ENCODE data around the gene FGF12.
A peak's percentile ranks its signal among the peaks of the same experiment; 100 is the strongest.

FGF12 gene

GRCh38 chr3:192496905-192497587 lies 230.3 kb downstream of the FGF12 start:
- DNase-seq (ENCODE audit: low read depth in 2 of 2), result no peak

- no peak for DNase-seq (ENCODE audit: low read depth in 2 of 2)
Measured at GRCh38 chr3:192494174-192494573, 233.2 kb downstream of the FGF12 start.

- DNase-seq (ENCODE audit: low read depth in 2 of 2), result no peak
Measured at GRCh38 chr3:192490720-192491119, 236.6 kb downstream of the FGF12 start.

GRCh38 chr3:192489579-192489978 lies 237.8 kb downstream of the FGF12 start:
- DNase-seq (ENCODE audit: low read depth in 2 of 2), result no peak

GRCh38 chr3:192487033-192487432 lies 240.3 kb downstream of the FGF12 start:
- DNase-seq (ENCODE audit: low read depth in 2 of 2), result no peak

DNA sequence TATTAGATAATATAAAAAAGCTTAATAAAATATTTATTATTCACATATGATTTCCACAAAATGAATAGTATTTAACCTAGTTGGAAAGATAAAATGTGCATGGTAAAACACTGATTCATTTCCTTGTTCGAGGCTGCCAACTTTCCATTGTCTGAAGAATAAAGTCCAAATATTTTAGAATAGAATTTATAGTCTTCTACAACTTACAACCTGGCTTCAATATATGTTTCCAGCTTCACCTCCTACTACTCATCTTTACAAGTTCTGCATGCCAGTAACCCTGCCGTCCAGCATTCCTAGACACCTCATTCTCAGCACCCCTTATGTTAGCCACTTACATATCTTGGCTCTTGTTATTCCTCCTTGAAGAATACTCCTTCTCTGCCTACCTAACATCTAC lies 244.5 kb downstream of the FGF12 start:
- no peak for DNase-seq (ENCODE audit: low read depth in 2 of 2)

DNA sequence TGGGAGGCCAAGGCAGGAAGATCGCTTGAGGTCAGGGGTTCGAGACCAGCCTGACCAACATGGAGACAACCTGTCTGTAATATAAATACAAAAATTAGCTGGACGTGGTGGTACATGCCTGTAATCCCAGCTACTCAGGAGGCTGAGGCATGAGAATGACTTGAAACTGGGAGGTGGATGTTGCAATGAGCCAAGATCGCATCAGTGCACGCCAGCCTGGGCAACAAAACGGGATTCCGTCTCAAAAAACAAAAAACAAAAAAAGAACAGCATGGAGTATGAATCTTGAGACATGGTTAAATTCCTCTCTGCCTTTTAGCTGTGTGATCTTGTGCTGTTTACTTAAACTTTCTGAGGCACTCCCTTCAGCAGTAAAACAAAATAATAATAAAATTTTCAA lies 244.9 kb downstream of the FGF12 start:
- DNase-seq (ENCODE audit: low read depth in 2 of 2), result no peak

GRCh38 chr3:192481638-192482037 lies 245.7 kb downstream of the FGF12 start:
- DNase-seq (ENCODE audit: low read depth in 2 of 2), result no peak

GRCh38 chr3:192467230-192468140 lies 259.9 kb downstream of the FGF12 start:
- peak; percentile 6 to 37 for DNase-seq (ENCODE audit: low read depth in 2 of 2)

- DNase-seq (ENCODE audit: low read depth in 2 of 2), result no peak
Measured at GRCh38 chr3:192449036-192449435, 278.3 kb downstream of the FGF12 start.

- DNase-seq (ENCODE audit: low read depth in 2 of 2), result no peak
Measured at GRCh38 chr3:192445770-192446644, 281.3 kb downstream of the FGF12 start.

DNA sequence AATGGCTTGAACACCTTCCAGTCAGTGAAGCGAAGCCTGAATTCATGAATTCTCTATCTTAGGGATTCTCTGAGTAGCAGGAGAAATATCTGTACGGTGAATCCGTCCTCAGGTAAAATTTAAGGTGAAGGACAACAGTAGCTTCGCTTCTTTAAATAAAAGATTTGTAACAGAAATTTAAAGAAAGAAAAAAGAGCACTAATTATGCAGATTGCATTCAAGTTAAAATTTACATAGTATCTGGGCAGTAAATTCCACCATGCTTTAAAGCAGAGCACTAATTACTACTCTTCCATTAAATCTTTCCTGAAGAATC lies 282.6 kb downstream of the FGF12 start:
- DNase-seq (ENCODE audit: low read depth in 2 of 2), result no peak

GRCh38 chr3:192444096-192444790 lies 283.1 kb downstream of the FGF12 start:
- peak; percentile 10 to 34 for DNase-seq (ENCODE audit: low read depth in 2 of 2)

DNA sequence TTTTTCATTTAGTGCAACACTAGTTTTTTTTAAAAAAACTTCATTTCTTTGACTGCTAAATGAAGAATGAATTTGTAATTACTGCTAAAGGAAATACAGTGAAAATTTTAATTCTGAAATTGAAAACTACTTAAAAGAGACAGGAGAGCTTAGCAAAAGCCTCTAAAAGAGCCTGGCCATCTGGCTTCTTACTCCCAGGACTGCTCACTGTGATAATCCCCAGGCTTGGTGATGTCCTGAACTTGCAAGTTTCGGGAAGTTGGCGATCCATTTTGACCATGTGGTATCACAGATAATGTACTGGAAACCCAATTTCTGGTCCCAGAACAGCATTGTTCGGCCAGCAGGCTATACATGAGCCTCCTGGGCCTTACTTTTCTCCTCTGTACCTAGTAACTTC lies 292.1 kb downstream of the FGF12 start:
- DNase-seq (ENCODE audit: low read depth in 2 of 2), result no peak

DNA sequence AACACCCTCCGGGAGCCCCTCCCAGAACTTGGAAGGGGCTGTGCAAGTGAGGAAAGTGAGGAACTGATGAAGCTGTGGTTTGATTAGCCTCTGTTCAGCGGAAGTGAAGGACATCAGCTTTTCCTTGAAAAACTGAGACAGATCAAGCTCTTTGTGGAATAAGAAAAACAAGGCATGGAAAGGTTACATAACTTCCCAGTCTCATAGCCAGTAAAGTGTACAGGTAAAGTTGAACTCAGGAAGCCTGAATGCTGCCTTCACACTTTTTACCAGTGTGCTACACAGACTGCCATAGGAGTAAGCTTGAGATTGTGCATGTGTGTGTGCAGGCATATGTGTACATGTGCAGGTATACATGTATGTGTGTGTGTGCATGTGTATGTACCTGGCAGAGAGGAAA lies 293.2 kb downstream of the FGF12 start:
- DNase-seq (ENCODE audit: low read depth in 2 of 2), result no peak

GRCh38 chr3:192433704-192434103 lies 293.6 kb downstream of the FGF12 start:
- DNase-seq (ENCODE audit: low read depth in 2 of 2), result no peak

- DNase-seq (ENCODE audit: low read depth in 2 of 2), result no peak
Measured at GRCh38 chr3:192422997-192423342, 304.4 kb downstream of the FGF12 start.

DNA sequence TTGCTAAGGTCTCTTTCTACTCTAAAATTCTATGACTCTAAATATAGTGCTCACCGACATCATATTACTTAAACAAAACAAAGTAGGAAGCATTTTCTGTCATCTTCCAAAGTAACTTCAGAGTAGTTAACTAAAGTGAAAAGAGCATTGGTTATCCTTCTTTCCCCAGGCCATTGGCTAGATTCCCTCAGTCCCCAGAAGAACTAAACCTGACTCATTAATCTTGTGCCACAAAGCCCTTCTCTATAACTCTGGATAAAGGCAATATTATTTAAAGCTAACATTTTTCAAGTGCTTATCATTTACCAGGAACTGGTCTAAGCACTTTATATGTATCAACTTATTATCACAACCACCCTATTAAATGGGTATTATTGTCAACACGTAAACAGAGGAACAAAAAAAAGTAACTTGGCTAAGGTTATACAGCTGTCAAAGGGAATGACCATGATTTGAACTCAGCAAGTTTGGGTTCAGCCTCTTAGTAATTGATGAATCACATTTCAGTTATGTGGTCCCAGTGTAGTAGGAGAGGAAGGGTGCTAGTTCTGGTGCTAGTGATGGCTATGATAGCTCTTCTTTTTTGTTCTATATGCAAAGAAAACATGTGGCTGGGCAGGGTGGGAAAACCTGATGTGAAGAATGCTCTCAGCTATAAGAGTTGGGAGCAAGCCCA lies 304.9 kb downstream of the FGF12 start:
- DNase-seq (ENCODE audit: low read depth in 2 of 2), result no peak

- DNase-seq (ENCODE audit: low read depth in 2 of 2), result no peak
Measured at GRCh38 chr3:192419312-192419711, 308.0 kb downstream of the FGF12 start.

DNA sequence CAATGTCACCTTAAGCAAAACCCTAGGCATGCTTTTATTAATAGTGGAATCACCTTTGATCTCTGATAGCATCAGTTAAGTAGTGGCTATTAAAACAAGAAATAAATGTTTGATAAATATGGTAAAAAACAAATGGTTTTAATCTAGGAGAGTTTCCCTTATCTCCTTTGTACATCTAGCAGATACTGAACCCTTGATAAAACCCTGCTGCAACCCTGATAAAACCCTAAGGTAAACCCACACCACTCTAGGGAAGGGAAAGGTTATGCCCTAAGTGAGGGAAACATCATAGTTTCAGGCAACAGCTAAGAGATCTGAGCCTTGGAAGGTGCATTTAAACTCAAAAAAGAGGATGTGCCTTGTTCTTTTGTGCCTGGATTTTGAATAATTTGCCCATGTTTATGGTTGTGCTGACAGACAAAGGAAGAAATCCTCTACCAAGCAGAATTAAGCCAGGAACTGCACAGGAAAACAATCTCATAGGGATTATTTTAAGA lies 309.7 kb downstream of the FGF12 start:
- DNase-seq (ENCODE audit: low read depth in 2 of 2), result no peak

DNA sequence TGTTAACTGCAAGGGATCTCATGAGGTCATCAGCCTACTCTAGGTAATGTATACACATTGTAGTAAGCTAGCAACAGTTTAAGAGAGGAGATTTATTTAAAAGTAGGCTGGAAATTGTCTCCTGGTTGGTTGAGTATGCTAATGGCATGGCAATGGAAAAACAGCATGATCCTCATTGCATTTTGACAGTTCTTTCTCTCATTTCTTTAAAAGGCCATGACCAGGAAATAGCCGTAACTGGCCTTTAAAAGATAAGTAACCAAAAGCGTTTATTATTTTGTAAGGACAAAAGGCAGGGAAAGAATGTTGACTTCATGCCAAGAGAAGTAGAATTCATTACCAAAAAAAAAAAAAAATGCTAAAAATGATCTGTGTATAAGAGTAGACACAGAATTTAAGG lies 310.3 kb downstream of the FGF12 start:
- DNase-seq (ENCODE audit: low read depth in 2 of 2), result no peak

Measured in stimulated activated CD4-positive, alpha-beta T cell treated with anti-CD3 and anti-CD28 coated beads, Interleukin-1b, Interleukin-23, amount 100 ng/mL, for 4 hours (primary cell).